B cell (primary cell): ENCODE data around the gene TSFM.

Experiments used
- CTCF ChIP-seq: fragments of 200-600 bp; IDR thresholded peaks from one replicate; pipeline ENCODE4 v1.8.0; 2022; ENCODE audit warnings: antibody characterized with exemption, mild to moderate bottlenecking
- EZH2 ChIP-seq: IDR thresholded peaks from 2 replicates; pipeline ENCODE4 v1.6.1; 2012; ENCODE audit warnings: borderline replicate concordance, low read depth, mild to moderate bottlenecking, moderate library complexity, low read length; ENCODE audit not compliant: insufficient read depth, poor library complexity, severe bottlenecking

GRCh38 chr12:57769594-57769993, 13.0 kb upstream of the TSFM start:
- TF ChIP-seq CTCF = no peak
- no peak for TF ChIP-seq EZH2
